GDM1 (cell line): ENCODE results near the gene ZBTB2.

Source experiments
- DNase-seq: peaks from one replicate; lab custom pipeline; 2025; lab: John Stamatoyannopoulos, UW

Gene ZBTB2

GRCh38 chr6:151391471-151392413 lies at the start of gene ZBTB2:
Gene ZBTB2, minus strand, starts transcription at chr6:151391559. Its CDS starts 17,922 bp downstream, at chr6:151373637.
- peak; percentile 43 for DNase-seq

GRCh38 chr6:151440930-151441329 lies 49.6 kb upstream of the ZBTB2 start:
- DNase-seq = no peak

- no peak for DNase-seq
These were observed 49.1 kb upstream of the ZBTB2 start for GRCh38 chr6:151440498-151440897.

GRCh38 chr6:151437401-151437800 lies 46.0 kb upstream of the ZBTB2 start:
- DNase-seq = no peak

- DNase-seq = no peak
These were observed 45.4 kb upstream of the ZBTB2 start for GRCh38 chr6:151436802-151437201.

- DNase-seq = no peak
These were observed 44.9 kb upstream of the ZBTB2 start for GRCh38 chr6:151436300-151436699.

- no peak for DNase-seq
These were observed 43.0 kb upstream of the ZBTB2 start for GRCh38 chr6:151434369-151434768.

GRCh38 chr6:151432651-151433050 lies 41.3 kb upstream of the ZBTB2 start:
- no peak for DNase-seq

GRCh38 chr6:151431337-151431736 lies 40.0 kb upstream of the ZBTB2 start:
- no peak for DNase-seq

GRCh38 chr6:151430886-151431285 lies 39.5 kb upstream of the ZBTB2 start:
- DNase-seq = no peak

GRCh38 chr6:151428093-151428735 lies 36.9 kb upstream of the ZBTB2 start:
- DNase-seq = no peak

GRCh38 chr6:151425561-151425960 lies 34.2 kb upstream of the ZBTB2 start:
- DNase-seq = no peak

- DNase-seq = no peak
These were observed 31.6 kb upstream of the ZBTB2 start for GRCh38 chr6:151422981-151423380.

- no peak for DNase-seq
These were observed 26.1 kb upstream of the ZBTB2 start for GRCh38 chr6:151417477-151417876.

- no peak for DNase-seq
These were observed 23.4 kb upstream of the ZBTB2 start for GRCh38 chr6:151414641-151415260.

- no peak for DNase-seq
These were observed 22.2 kb upstream of the ZBTB2 start for GRCh38 chr6:151413372-151414145.

GRCh38 chr6:151412909-151413308 lies 21.6 kb upstream of the ZBTB2 start:
- DNase-seq = no peak

- no peak for DNase-seq
These were observed 18.3 kb upstream of the ZBTB2 start for GRCh38 chr6:151409679-151410078.

- no peak for DNase-seq
These were observed 17.9 kb upstream of the ZBTB2 start for GRCh38 chr6:151409260-151409659.

GRCh38 chr6:151408858-151409257 lies 17.5 kb upstream of the ZBTB2 start:
- DNase-seq = no peak

- DNase-seq = no peak
These were observed 12.6 kb upstream of the ZBTB2 start for GRCh38 chr6:151403919-151404308.

GRCh38 chr6:151402228-151402627 lies 10.9 kb upstream of the ZBTB2 start:
- no peak for DNase-seq
